ENCODE data around the gene CARD10. TPM values are rescaled to one million over a fixed set of nuclear protein-coding genes. Genes with fewer than 3 reads are reported as not detected.

The CARD10 gene
- total and polyA plus RNA-seq, 2 of the 13 experiments (the other 11 are each of a cell fraction or from before 2014, with no cell fraction given) = 35.2 to 55.8 TPM

GRCh38 chr22:37538590-37539357 lies 19.6 kb upstream of the CARD10 start (continued):
- TF ChIP-seq ZNF317 (CRISPR knock-in tag; IDR thresholded peaks at IDR 0.05) (peak; percentile 61; the same call in 1 of the 2 replicates), IRX3 (CRISPR knock-in tag; IDR thresholded peaks at IDR 0.05; ENCODE audit: borderline replicate concordance, low read depth) (no peak), ZNF768 (CRISPR knock-in tag; IDR thresholded peaks at IDR 0.05) (peak; percentile 54), SMC3 (IDR thresholded peaks at IDR 0.05; ENCODE audit: low read length) (peak; percentile 95), ZNF224 (CRISPR knock-in tag; IDR thresholded peaks at IDR 0.05) (no peak), POGZ (CRISPR knock-in tag; IDR thresholded peaks at IDR 0.05) (no peak; the same call in 1 of the 2 replicates), HHEX (CRISPR knock-in tag; IDR thresholded peaks at IDR 0.05) (no peak), TOE1 (CRISPR knock-in tag; IDR thresholded peaks at IDR 0.05) (no peak), THAP7 (CRISPR knock-in tag; IDR thresholded peaks at IDR 0.05) (no peak), ZNF660 (CRISPR knock-in tag; IDR thresholded peaks at IDR 0.05; ENCODE audit: borderline replicate concordance, low read depth) (no peak), ZNF24 (IDR thresholded peaks at IDR 0.05) (no peak), CREBL2 (CRISPR knock-in tag; IDR thresholded peaks at IDR 0.05; ENCODE audit: borderline replicate concordance) (no peak), ZNF597 (CRISPR knock-in tag; IDR thresholded peaks at IDR 0.05) (no peak), ZNF83 (CRISPR knock-in tag; IDR thresholded peaks at IDR 0.05; ENCODE audit: borderline replicate concordance) (no peak), ZNF230 (CRISPR knock-in tag; IDR thresholded peaks at IDR 0.05) (0 out of 2 replicates have a peak, but pooled peaks have one; percentile 67), ZNF460 (CRISPR knock-in tag; IDR thresholded peaks at IDR 0.05; ENCODE audit: borderline replicate concordance) (no peak), BCLAF1 (IDR thresholded peaks at IDR 0.05) (no peak), MTF1 (CRISPR knock-in tag; IDR thresholded peaks at IDR 0.05) (no peak), DNMT3B (CRISPR knock-in tag; conservative IDR thresholded peaks at IDR 0.05) (no peak), ZNF781 (CRISPR knock-in tag; IDR thresholded peaks at IDR 0.05; ENCODE audit: borderline replicate concordance, not compliant biosample characterization) (no peak), ZNF382 (CRISPR knock-in tag; IDR thresholded peaks at IDR 0.05; ENCODE audit: borderline replicate concordance) (no peak), ZNF205 (CRISPR knock-in tag; IDR thresholded peaks at IDR 0.05) (peak; percentile 47; the same call in 1 of the 2 replicates), ZHX1 (CRISPR knock-in tag; IDR thresholded peaks at IDR 0.05; ENCODE audit: low read depth) (no peak)

Data from HepG2 (cell line).